ENCODE data around the gene GTF2H4.

GRCh38 chr6:30947231-30947630 lies 39.2 kb downstream of the GTF2H4 start:
- no peak for TF ChIP-seq CTCF (IDR thresholded peaks at IDR 0.05)
- no peak for TF ChIP-seq ZFX (IDR thresholded peaks at IDR 0.05; ENCODE audit: borderline replicate concordance)

Data from 22Rv1 (cell line).